ENCODE measurements around the gene GASK1B. TPM values are rescaled to one million over a fixed set of nuclear protein-coding genes. Genes with fewer than 3 reads are reported as not detected.

The GASK1B gene
- total RNA-seq, 1 donor from 2014 or later, result not detected

GRCh38 chr4:158195297-158195696 is 22.5 kb upstream of the GASK1B start:
- Mint-ChIP-seq H3K4me3 (no peak overlapping the region), H3K36me3 (ENCODE audit: low read depth) (no peaks in the 10 kb centered on the region), H3K9me3 (no peaks in the 10 kb centered on the region), H3K27me3 (no peaks in the 10 kb centered on the region), H3K4me1 (no peaks in the 10 kb centered on the region), H3K27ac (no peak overlapping the region)
- POLR2A ChIA-PET, result no interaction called here
- TF ChIP-seq CTCF (IDR thresholded peaks at IDR 0.05), result no peak
- DNase-seq, result no peak
- no peak for ATAC-seq (ENCODE audit: low read depth)
- intact Hi-C loops (cut with micrococcal nuclease), result no loop called here
- CTCF ChIA-PET, result no interaction called here

GRCh38 chr4:158193171-158193749 is 20.4 kb upstream of the GASK1B start:
- POLR2A ChIA-PET, result no interaction called here
- CTCF ChIA-PET, result no interaction called here
- Mint-ChIP-seq H3K4me3 (no peak overlapping the region), H3K27me3 (no peaks in the 10 kb centered on the region), H3K4me1 (no peaks in the 10 kb centered on the region), H3K27ac (no peak overlapping the region), H3K9me3 (no peaks in the 10 kb centered on the region), H3K36me3 (ENCODE audit: low read depth) (no peaks in the 10 kb centered on the region)
- intact Hi-C loops (cut with micrococcal nuclease), result loop anchor here (5.0 kb wide), 2 partner anchors 434 to 1009 kb away; no protein-coding TSS in a partner anchor
- DNase-seq (no peak), ATAC-seq (ENCODE audit: low read depth) (no peak)
- TF ChIP-seq CTCF (IDR thresholded peaks at IDR 0.05), result no peak

DNA sequence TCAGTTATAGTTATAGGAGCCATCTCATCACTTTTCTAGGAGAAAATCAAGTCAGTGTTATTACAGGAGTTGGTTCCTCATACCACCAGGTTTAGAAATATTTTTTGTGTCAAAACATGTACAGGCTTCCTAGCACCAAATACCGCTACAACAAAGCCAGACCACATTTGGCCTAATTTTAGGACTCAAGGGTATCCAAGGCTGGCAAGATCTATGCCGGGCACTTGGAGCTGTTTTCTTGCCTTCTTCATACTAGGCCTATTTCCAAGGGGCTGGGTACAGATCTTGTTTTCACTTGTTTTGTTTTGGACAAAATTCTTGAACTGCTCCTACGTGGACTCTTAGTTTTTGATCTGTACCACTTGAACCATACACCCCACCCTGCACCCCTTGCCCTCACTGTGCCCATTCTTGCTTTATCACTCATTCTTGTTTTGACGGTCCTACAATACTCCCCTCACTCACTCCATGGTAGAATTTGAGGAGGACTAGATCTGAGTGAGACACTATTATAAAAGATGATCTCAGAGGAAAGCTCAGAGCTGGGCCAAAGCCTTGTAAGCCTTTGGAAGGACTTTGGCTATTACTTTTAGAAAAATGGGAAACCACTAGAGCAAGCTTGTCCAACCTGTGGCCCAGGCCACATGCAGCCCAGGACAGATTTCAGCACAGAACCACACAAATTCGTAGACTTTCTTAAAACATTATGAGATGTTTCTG is 19.8 kb upstream of the GASK1B start:
- Mint-ChIP-seq H3K4me1 (no peaks in the 10 kb centered on the region), H3K4me3 (no peak overlapping the region)
- no peak for ATAC-seq (ENCODE audit: low read depth)

GRCh38 chr4:158190718-158191117 is 17.9 kb upstream of the GASK1B start:
- intact Hi-C loops (cut with micrococcal nuclease), result loop anchor here (5.0 kb wide), 2 partner anchors 437 to 1012 kb away; no protein-coding TSS in a partner anchor

More for the DNA sequence above, 19.8 kb upstream of the GASK1B start:
- no peak overlapping the region for H3K27ac Mint-ChIP-seq
- no peak for TF ChIP-seq CTCF (IDR thresholded peaks at IDR 0.05)
- DNase-seq, result no peak
- no peaks in the 10 kb centered on the region for H3K36me3 Mint-ChIP-seq (ENCODE audit: low read depth)
- no peaks in the 10 kb centered on the region for H3K27me3 Mint-ChIP-seq
- CTCF ChIA-PET, result no interaction called here
- POLR2A ChIA-PET, result no interaction called here
- intact Hi-C loops (cut with micrococcal nuclease), result loop anchor here (5.0 kb wide), 2 partner anchors 435 to 1010 kb away; no protein-coding TSS in a partner anchor
- H3K9me3 Mint-ChIP-seq, result no peaks in the 10 kb centered on the region

More at GRCh38 chr4:158190718-158191117, 17.9 kb upstream of the GASK1B start:
- ChIA-PET POLR2A (no interaction called here), CTCF (no interaction called here)
- ATAC-seq (ENCODE audit: low read depth) (no peak), DNase-seq (no peak)
- H3K27me3 Mint-ChIP-seq, result no peaks in the 10 kb centered on the region
- no peaks in the 10 kb centered on the region for H3K4me1 Mint-ChIP-seq
- no peak overlapping the region for H3K4me3 Mint-ChIP-seq
- no peaks in the 10 kb centered on the region for H3K9me3 Mint-ChIP-seq
- TF ChIP-seq CTCF (IDR thresholded peaks at IDR 0.05), result no peak
- H3K36me3 Mint-ChIP-seq (ENCODE audit: low read depth), result no peaks in the 10 kb centered on the region
- H3K27ac Mint-ChIP-seq, result no peak overlapping the region
